Mononuclear cell (primary cell): ENCODE data around the gene RNF128. TPM values are rescaled to one million over a fixed set of nuclear protein-coding genes. Genes with fewer than 3 reads are reported as not detected.
"Not testable (repeated sequence)": the region's sequence is repeated elsewhere in the genome, so short reads cannot be mapped to it uniquely, and the experiment has no call there.

Source experiments
- H3K27me3 ChIP-seq: 2 replicates; pipeline ENCODE4 v1.6.0; 2011; ENCODE audit warnings: low read length, control low read depth; ENCODE audit not compliant: insufficient read depth
- H3K4me1 ChIP-seq: 2 replicates; pipeline ENCODE4 v1.5.1; 2011; ENCODE audit warnings: mild to moderate bottlenecking, low read length, control low read depth; ENCODE audit not compliant: insufficient read depth
- H3K4me3 ChIP-seq: 2 replicates; pipeline ENCODE4 v1.5.1; 2011; ENCODE audit warnings: mild to moderate bottlenecking, low read length, moderate library complexity
- H3K9me3 ChIP-seq: 2 replicates; pipeline ENCODE4 v1.5.1; 2011; ENCODE audit warnings: low read depth, mild to moderate bottlenecking, control low read depth, low read length
- total RNA-seq: library from RNA; depleted of rRNA; stranded (reverse); fragments of >200 nt; gene quantifications from one replicate; pipeline ENCODE4 v1.2.3, GENCODE V29; 2012

Gene RNF128
- total RNA-seq, 1 donor = not detected

DNA sequence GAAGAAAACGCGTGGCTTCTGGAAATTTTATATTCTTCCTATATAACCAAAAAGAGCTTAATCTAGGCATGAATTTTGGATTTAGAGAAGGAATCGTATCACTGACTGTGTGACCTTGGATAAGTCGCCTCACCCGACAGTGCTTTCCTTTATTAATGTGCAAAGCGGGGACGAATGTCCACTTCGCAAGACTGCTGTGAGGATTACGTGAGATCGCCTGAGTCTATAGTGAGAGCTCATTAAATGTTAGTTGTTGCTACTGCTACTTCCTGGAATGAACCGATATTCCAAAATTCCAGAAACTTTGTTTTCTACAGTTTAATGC, 75.5 kb downstream of the RNF128 start:
- H3K9me3 ChIP-seq = no peaks in the 10 kb centered on the region
- peak overlapping the region; percentile 40 for H3K4me3 ChIP-seq
- H3K4me1 ChIP-seq = peaks cover 17% of the 10 kb centered on the region
- H3K27me3 ChIP-seq = peaks cover 6% of the 10 kb centered on the region

DNA sequence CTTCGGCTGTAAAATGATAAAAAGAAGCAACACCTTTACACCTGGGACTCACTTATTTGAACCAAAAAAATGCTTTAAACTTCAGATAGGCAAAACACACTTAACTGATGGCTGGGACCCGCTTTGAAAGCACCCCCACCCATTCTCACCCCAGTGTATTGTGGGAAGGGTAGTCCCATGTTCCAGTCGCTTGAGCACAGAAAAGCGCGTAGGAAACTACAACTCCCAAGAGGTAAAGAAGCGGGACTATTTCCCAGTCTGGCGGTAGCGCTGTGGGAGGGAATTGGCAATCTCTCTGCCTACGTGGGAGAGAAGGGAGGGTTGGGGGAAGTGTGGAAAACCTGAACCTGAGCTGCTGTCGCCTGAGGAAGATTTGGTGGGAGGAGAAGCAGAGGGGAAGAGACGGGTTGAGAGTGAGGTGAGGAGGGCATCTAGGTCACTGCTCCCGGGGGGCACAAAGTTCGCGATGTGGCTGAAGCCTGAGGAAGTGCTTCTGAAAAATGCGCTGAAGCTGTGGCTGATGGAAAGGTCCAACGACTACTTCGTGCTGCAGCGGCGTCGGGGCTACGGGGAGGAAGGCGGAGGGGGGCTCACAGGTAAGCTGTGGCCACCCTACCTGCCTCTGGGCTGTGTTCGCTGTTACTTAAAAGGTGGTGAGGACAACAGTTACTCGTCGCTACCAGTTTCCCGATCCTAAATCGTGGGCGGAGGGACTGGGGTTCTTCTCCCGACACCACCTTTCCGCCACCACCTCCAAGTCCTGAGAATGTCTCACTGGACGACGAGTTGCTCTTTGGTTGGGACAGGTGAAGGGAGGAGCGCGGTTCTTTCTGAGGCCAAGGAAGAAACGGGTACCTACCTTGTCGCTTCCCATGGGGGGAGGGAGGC, 76.1 kb downstream of the RNF128 start, which contains the start of gene TBC1D8B:
TBC1D8B (plus strand) TSS at position 286 of the 888 bp plus-strand sequence; CDS start at position 467, 181 bp downstream.
- H3K4me1 ChIP-seq = peaks cover 17% of the 10 kb centered on the region
- H3K27me3 ChIP-seq = peaks cover 6% of the 10 kb centered on the region
- H3K9me3 ChIP-seq = no peaks in the 10 kb centered on the region
- H3K4me3 ChIP-seq = peak within 1 kb of the TSS; percentile 40

DNA sequence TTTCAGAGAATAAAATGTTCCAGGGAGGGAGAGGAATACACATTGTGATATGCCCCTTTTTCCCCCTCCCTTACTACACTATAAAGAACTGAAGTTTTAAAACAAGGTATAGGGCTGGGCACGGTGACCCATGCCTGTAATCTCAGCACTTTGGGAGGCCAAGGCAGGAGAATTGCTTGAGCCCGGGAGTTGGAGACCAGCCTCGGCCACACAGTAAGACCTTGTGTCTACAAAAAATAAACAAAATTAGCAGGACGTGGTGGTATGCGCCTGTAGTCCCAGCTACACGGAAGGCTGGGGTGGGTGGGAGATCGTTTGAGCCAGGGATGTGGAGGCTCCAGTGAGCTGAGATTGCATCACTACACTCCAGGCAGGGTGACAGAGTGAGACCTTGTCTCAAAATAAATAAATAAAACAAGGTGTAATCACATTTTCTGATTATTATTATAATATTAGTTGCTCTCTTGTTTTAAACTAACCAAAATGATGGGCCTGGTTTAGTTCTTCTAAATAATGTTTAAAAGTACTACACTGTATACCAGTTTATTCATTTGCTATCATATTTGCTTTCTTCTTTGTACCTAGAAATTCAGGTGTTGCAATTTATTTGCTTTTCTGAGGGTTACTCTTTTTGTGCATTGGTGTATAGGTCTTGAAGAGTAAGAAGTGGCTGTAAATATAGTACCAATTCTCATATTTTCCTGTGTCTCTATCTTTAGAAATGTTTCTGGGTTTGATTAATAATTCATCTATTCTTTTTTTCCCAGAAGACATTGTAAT, 84.8 kb downstream of the RNF128 start:
- no peaks in the 10 kb centered on the region for H3K4me1 ChIP-seq
- H3K9me3 ChIP-seq = no peaks in the 10 kb centered on the region
- H3K4me3 ChIP-seq = no peak overlapping the region
- H3K27me3 ChIP-seq = no peaks in the 10 kb centered on the region

DNA sequence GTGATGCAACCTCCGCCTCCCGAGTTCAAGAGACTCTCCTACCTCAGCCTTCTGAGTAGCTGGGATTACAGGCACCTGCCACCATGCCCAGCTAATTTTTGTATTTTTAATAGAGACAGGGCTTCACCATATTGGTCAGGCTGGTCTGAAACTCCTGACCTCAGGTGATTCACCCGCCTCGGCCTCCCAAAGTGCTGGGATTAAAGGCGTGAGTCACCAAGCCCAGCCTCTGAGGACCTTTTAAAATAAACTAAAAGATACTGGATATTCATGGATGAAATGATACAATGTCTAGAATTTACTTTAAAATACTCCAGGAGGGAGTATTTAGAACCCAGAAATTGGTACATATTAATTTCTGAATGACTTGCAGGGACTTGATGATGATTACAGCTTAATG, 86.4 kb downstream of the RNF128 start:
- not testable (repeated sequence) for H3K4me1 ChIP-seq, H3K4me3 ChIP-seq, H3K9me3 ChIP-seq, H3K27me3 ChIP-seq

DNA sequence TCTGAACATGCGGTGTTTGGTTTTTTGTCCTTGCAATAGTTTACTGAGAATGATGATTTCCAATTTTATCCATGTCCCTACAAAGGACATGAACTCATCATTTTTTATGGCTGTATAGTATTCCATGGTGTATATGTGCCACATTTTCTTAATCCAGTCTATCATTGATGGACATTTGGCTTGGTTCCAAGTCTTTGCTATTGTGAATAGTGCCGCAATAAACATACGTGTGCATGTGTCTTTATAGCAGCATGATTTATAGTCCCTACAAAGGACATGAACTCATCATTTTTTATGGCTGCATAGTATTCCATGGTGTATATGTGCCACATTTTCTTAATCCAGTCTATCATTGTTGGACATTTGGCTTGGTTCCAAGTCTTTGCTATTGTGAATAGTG, 87.6 kb downstream of the RNF128 start:
- not testable (repeated sequence) for H3K4me1 ChIP-seq, H3K4me3 ChIP-seq, H3K27me3 ChIP-seq, H3K9me3 ChIP-seq

Other genes with a start within 250 kb of the RNF128 start
- gene RADX, start 114.7 kb upstream of the RNF128 start, total RNA-seq = 10.3 TPM
- gene TBC1D8B, start 76.0 kb downstream of the RNF128 start, total RNA-seq = 0.73 TPM
- not detected for gene RIPPLY1, start 176.6 kb downstream of the RNF128 start, total RNA-seq
- gene CLDN2, start 193.7 kb downstream of the RNF128 start, total RNA-seq = not detected